Ishikawa (cell line): Measurements from ENCODE around the gene CD63.

ENCODE experiments used
- CEBPB ChIP-seq: IDR thresholded peaks from 2 replicates; pipeline ENCODE4 v1.6.1; 2012
- CREB1 ChIP-seq: IDR thresholded peaks from 2 replicates; pipeline ENCODE4 v1.6.1; 2012; ENCODE audit warnings: low read depth
- EGR1 ChIP-seq: IDR thresholded peaks from 2 replicates; pipeline ENCODE4 v1.6.1; 2012
- EP300 ChIP-seq: IDR thresholded peaks from 2 replicates; pipeline ENCODE4 v1.6.1; 2012; ENCODE audit warnings: borderline replicate concordance
- FOXM1 ChIP-seq: IDR thresholded peaks from 2 replicates; pipeline ENCODE4 v1.6.1; 2012; ENCODE audit warnings: low read depth, borderline replicate concordance
- NFIC ChIP-seq: IDR thresholded peaks from 2 replicates; pipeline ENCODE4 v1.6.1; 2012
- RAD21 ChIP-seq: IDR thresholded peaks from 2 replicates; pipeline ENCODE4 v1.6.1; 2012; ENCODE audit warnings: low read depth
- REST ChIP-seq: IDR thresholded peaks from 2 replicates; pipeline ENCODE4 v1.6.1; 2012; ENCODE audit warnings: low read depth, mild to moderate bottlenecking
- TAF1 ChIP-seq: IDR thresholded peaks from 2 replicates; pipeline ENCODE4 v1.6.1; 2012; ENCODE audit warnings: low read depth, mild to moderate bottlenecking
- TCF12 ChIP-seq: IDR thresholded peaks from 2 replicates; pipeline ENCODE4 v1.6.1; 2012; ENCODE audit warnings: low read depth
- TEAD4 ChIP-seq: IDR thresholded peaks from 2 replicates; pipeline ENCODE4 v1.6.1; 2012
- YY1 ChIP-seq: IDR thresholded peaks from 2 replicates; pipeline ENCODE4 v1.6.1; 2012; ENCODE audit warnings: low read depth
- ZBTB7A ChIP-seq: IDR thresholded peaks from 2 replicates; pipeline ENCODE4 v1.6.1; 2012; ENCODE audit warnings: low read depth
- TF ChIP-seq, protein P1 (sequence below): IDR thresholded peaks from 2 replicates; pipeline ENCODE4 v1.6.1; 2012
- TF ChIP-seq, protein P2 (sequence below): IDR thresholded peaks from 2 replicates; pipeline ENCODE4 v1.6.1; 2012

CD63 gene

DNA sequence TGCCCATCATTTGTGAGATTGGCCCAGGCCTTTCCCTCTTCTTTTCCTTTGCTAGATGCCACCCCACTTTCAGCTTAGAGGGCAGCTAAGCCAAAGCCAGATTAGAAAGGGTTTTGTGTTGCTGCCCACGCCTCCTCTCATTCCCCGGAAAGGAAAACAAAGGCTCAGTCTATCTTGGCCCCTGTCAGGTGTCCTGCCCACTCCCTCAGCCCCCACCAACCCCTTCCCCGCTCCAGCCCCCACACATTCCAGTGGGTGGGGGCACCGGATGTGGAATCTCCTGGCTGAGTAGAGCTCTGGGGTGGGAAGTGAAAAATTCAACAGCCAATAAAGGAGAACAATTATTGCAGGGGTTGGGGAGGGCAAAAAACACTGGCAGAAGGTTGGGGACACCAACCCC lies 10.8 kb downstream of the CD63 start:
- TF ChIP-seq, protein P1, sequence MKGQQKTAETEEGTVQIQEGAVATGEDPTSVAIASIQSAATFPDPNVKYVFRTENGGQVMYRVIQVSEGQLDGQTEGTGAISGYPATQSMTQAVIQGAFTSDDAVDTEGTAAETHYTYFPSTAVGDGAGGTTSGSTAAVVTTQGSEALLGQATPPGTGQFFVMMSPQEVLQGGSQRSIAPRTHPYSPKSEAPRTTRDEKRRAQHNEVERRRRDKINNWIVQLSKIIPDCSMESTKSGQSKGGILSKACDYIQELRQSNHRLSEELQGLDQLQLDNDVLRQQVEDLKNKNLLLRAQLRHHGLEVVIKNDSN = no peak
- TF ChIP-seq TEAD4 = 0 out of 2 replicates have a peak, but pooled peaks have one; percentile 30
- TF ChIP-seq FOXM1 = no peak
- peak; percentile 61; the same call in 1 of the 2 replicates for TF ChIP-seq EGR1
- TF ChIP-seq, protein P2, sequence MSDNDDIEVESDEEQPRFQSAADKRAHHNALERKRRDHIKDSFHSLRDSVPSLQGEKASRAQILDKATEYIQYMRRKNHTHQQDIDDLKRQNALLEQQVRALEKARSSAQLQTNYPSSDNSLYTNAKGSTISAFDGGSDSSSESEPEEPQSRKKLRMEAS = no peak
- TF ChIP-seq NFIC = no peak

DNA sequence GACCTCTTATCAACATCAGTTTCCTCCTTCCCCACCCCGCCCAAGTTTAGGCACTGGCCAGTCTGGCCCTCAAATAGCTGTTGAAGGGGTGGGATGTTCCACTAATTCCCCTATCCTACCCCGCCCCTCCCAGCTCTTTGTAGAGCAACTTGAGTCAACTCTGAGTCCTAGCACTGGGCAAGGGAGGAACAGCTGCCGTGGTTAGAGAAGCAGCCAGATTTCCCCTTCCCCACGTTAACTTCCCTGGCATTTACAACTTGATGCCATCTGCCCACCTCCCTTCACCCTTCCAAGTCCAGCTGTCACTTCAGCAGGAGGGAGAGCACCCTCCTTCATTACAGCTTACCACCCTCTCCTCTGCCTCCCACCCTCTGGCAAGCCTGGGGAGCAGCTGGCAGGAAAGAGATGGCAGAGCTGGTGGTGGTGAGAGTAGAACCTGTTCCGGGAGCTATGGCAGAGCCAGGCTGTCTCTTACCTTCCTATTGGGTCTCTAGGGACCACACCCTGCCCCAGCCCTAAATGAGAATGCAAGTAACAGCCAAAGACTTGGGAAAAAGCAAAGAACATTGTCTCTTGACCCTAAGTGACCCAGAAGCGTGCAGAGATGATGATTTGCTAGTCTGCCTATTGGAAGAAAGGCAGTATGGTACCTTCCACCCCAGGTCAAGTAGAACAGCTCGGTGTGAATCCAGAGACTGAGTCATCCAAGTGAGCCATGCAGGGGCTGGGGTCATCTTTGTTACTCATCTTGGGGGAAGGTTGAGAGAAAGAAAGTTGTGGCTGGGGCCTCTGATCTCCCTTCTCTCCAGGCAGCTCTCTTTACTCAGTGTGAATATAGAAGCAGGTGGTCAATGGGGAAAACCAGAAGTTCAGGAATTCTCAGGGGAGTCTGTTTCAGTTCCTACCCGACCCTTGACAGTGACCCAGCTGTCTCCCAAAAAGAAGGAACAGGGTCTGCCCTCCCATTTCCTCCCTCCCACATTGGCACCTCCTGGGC lies 11.5 kb downstream of the CD63 start:
- TF ChIP-seq TCF12 (no peak), TEAD4 (no peak)

DNA sequence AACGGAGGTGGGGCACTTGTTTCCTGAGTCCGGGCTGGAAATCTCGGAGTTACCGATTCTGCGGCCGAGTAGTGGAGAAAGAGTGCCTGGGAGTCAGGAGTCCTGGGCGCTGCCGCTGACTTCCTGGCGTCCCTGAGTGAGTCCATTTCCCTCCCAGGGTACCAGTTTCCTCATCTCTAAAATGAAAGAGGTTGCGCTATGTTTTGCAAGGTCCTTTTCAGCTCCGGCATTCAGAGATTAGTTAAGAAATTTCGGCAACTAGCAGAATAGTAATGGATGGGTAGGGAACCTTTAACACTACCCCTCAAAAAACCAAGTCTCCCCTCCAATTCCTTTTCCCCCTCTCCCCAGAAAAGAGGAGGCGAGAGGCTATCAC lies 12.2 kb downstream of the CD63 start:
- TF ChIP-seq ZBTB7A (no peak; the same call in 1 of the 2 replicates), TAF1 (no peak; the same call in 1 of the 2 replicates), RAD21 (no peak), FOXM1 (no peak), YY1 (no peak), NFIC (no peak), TCF12 (no peak), CEBPB (no peak), CREB1 (no peak), EGR1 (no peak), TEAD4 (no peak), EP300 (no peak), REST (no peak)
- TF ChIP-seq, protein P2 = no peak
- TF ChIP-seq, protein P1 = no peak

GRCh38 chr12:55715833-55716581 lies 12.8 kb downstream of the CD63 start, which contains the start of gene BLOC1S1:
Gene BLOC1S1 (plus strand): TSS chr12:55716046. CDS start chr12:55716052, 6 bp downstream.
- TF ChIP-seq, protein P1 = peak; percentile 100
- TF ChIP-seq CREB1 = peak; percentile 4; the same call in 1 of the 2 replicates
- TF ChIP-seq CEBPB = peak; percentile 44; the same call in 1 of the 2 replicates
- peak; percentile 29; the same call in 1 of the 2 replicates for TF ChIP-seq REST
- peak; percentile 84 for TF ChIP-seq FOXM1
- TF ChIP-seq NFIC = peak; percentile 86
- peak; percentile 74 for TF ChIP-seq YY1
- TF ChIP-seq EP300 = peak; percentile 76; the same call in 1 of the 2 replicates
- peak; percentile 90 for TF ChIP-seq ZBTB7A
- TF ChIP-seq RAD21 = 0 out of 2 replicates have a peak, but pooled peaks have one; percentile 12
- TF ChIP-seq EGR1 = peak; percentile 37; the same call in 1 of the 2 replicates
- peak; percentile 66; the same call in 1 of the 2 replicates for TF ChIP-seq TEAD4
- TF ChIP-seq TAF1 = peak; percentile 77
- TF ChIP-seq, protein P2 = peak; percentile 95
- TF ChIP-seq TCF12 = peak; percentile 88
